Lower lobe of right lung (tissue), 2 donors: ENCODE data around the gene CXCL3. TPM values are rescaled to one million over a fixed set of nuclear protein-coding genes. Genes with fewer than 3 reads are reported as not detected.
A peak's percentile ranks its signal among the peaks of the same experiment; 100 is the strongest.

Source experiments
- ATAC-seq, 2 donors: fragments of 200-7000 bp; cut with Tn5 transposase; one replicate each; pipeline ENCODE4 v1.9.1; 2020 to 2022; ENCODE audit warnings: mild to moderate bottlenecking in 2 of 2, moderate library complexity in 2 of 2
- DNase-seq: peaks from one replicate; pipeline ENCODE4 v3.0.0-alpha.2; 2020
- H3K27ac ChIP-seq: fragments of 200-600 bp; one replicate; pipeline ENCODE4 v1.8.0; 2022
- H3K27me3 ChIP-seq: fragments of 200-600 bp; one replicate; pipeline ENCODE4 v1.8.0; 2022; ENCODE audit warnings: low read depth
- H3K36me3 ChIP-seq: fragments of 200-600 bp; one replicate; pipeline ENCODE4 v1.8.0; 2022; ENCODE audit warnings: mild to moderate bottlenecking
- H3K4me1 ChIP-seq: fragments of 200-600 bp; one replicate; pipeline ENCODE4 v1.8.0; 2022
- H3K4me3 ChIP-seq: fragments of 200-600 bp; one replicate; pipeline ENCODE4 v1.8.0; 2022; ENCODE audit warnings: mild to moderate bottlenecking
- H3K9me3 ChIP-seq: fragments of 200-600 bp; one replicate; pipeline ENCODE4 v1.8.0; 2022
- CTCF ChIP-seq: fragments of 200-600 bp; IDR thresholded peaks from one replicate; pipeline ENCODE4 v1.8.0; 2022; ENCODE audit warnings: antibody characterized with exemption, mild to moderate bottlenecking
- intact Hi-C: fragments of 100-400 bp; cut with DNase I; formaldehyde crosslinking; loops from one replicate; pipeline ENCODE4 v1.11.0; 2022
- total RNA-seq: library from RNA; stranded (reverse); fragmentation: NEBNext Ultra II Directional; extraction: Animal tissue kit (Norgen Biotek cat#: 25700); gene quantifications from one replicate; pipeline ENCODE4 v1.2.1, GENCODE V29; 2021
- donor health status: DM: no; HTN: yes; CAD: no; lungs with severe emphysema.

The CXCL3 gene
- total RNA-seq, 1 donor from 2014 or later, result 12.1 TPM

GRCh38 chr4:74058048-74058651 is 19.7 kb upstream of the CXCL3 start:
- intact Hi-C loops, result no loop called here
- TF ChIP-seq CTCF, result no peak
- Histone ChIP-seq H3K4me3 (no peak overlapping the region), H3K27ac (no peak overlapping the region), H3K4me1 (no peaks in the 10 kb centered on the region), H3K36me3 (no peaks in the 10 kb centered on the region), H3K27me3 (no peaks in the 10 kb centered on the region), H3K9me3 (peaks cover 3% of the 10 kb centered on the region)
- no peak for DNase-seq
- ATAC-seq, result no peak

DNA sequence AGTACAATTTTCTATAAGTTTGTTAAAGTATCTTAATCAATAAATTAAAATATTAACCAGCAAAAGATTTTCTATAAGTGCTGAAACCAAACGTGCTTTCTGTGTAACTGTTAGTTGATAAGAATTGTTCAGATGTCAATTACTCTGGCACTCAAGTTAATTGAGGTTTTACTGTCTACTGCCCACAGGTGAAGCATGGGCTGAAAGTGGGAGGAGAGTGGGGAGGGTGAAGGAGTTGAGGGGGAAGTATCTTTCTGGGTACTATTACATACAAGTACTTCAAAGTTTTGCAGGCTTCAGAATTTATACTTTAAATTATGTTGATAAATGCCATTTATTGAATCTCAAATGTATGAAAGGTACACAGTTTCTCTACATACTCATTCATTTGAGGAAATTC is 19.1 kb upstream of the CXCL3 start:
- Histone ChIP-seq H3K4me3 (no peak overlapping the region), H3K36me3 (no peaks in the 10 kb centered on the region), H3K27ac (no peak overlapping the region), H3K4me1 (no peaks in the 10 kb centered on the region), H3K9me3 (peaks cover 3% of the 10 kb centered on the region), H3K27me3 (no peaks in the 10 kb centered on the region)
- no peak for TF ChIP-seq CTCF
- DNase-seq (no peak), ATAC-seq (no peak)
- intact Hi-C loops, result no loop called here

DNA sequence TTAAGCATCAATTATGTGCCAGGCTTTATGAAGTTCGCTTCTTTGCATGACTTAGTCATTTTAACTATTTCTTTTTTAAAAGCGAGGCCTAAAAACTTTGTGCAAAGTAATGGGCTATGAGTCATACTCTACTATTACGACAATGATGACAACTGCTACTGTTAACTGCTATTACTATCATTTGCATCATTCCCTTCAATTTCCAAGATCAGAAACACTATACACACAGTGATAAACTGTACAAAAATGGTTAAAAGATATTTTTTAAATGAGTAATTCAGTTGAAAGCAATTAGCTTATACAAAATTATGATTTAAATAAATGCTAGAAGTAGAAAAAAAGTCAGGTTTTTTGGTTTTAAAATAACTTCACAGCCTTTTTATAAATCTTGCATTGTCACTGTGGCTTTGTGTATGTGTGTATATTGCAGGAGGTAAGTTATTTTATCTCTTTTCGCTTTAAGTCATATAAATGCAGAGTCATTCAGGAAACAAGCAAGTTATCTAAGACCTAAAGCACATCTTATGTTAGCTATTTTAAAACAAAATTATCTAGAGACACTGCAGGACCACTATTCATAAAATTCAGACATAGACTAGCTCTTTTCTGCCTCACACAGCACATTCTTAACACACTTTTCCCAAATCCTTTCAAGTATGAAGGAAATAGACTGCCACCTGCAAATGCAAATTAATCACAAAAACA is 18.5 kb upstream of the CXCL3 start:
- H3K4me3 ChIP-seq, result no peak overlapping the region
- no peaks in the 10 kb centered on the region for H3K4me1 ChIP-seq
- intact Hi-C loops, result no loop called here
- H3K27ac ChIP-seq, result no peak overlapping the region
- ATAC-seq, result peak in 1 of 2 donors; percentile 47
- DNase-seq, result no peak
- H3K27me3 ChIP-seq, result no peaks in the 10 kb centered on the region
- no peaks in the 10 kb centered on the region for H3K36me3 ChIP-seq
- no peak for TF ChIP-seq CTCF
- peaks cover 3% of the 10 kb centered on the region for H3K9me3 ChIP-seq

- no peaks in the 10 kb centered on the region for H3K27me3 ChIP-seq
- intact Hi-C loops, result no loop called here
- ATAC-seq, result no peak
- TF ChIP-seq CTCF, result no peak
- no peak for DNase-seq
- H3K9me3 ChIP-seq, result no peaks in the 10 kb centered on the region
- H3K4me1 ChIP-seq, result no peaks in the 10 kb centered on the region
- H3K27ac ChIP-seq, result no peak overlapping the region
- no peak overlapping the region for H3K4me3 ChIP-seq
- no peaks in the 10 kb centered on the region for H3K36me3 ChIP-seq
Observed at GRCh38 chr4:74056114-74056857, 17.8 kb upstream of the CXCL3 start.

- Histone ChIP-seq H3K27me3 (no peaks in the 10 kb centered on the region), H3K4me3 (no peak overlapping the region), H3K4me1 (no peaks in the 10 kb centered on the region), H3K36me3 (no peaks in the 10 kb centered on the region), H3K27ac (no peak overlapping the region), H3K9me3 (no peaks in the 10 kb centered on the region)
- intact Hi-C loops, result no loop called here
- ATAC-seq, result no peak
- DNase-seq, result no peak
- no peak for TF ChIP-seq CTCF
Observed at GRCh38 chr4:74055498-74055897, 17.0 kb upstream of the CXCL3 start.
